Brain pericyte (primary cell): ENCODE measurements around the gene ZRANB1.
"Not testable (repeated sequence)": the region's sequence is repeated elsewhere in the genome, so short reads cannot be mapped to it uniquely, and the experiment has no call there.

ENCODE experiments used
- DNase-seq: peaks from one replicate; pipeline ENCODE4 v3.0.0-alpha.2; 2012; ENCODE audit warnings: low read depth, low spot score

The ZRANB1 gene

DNA sequence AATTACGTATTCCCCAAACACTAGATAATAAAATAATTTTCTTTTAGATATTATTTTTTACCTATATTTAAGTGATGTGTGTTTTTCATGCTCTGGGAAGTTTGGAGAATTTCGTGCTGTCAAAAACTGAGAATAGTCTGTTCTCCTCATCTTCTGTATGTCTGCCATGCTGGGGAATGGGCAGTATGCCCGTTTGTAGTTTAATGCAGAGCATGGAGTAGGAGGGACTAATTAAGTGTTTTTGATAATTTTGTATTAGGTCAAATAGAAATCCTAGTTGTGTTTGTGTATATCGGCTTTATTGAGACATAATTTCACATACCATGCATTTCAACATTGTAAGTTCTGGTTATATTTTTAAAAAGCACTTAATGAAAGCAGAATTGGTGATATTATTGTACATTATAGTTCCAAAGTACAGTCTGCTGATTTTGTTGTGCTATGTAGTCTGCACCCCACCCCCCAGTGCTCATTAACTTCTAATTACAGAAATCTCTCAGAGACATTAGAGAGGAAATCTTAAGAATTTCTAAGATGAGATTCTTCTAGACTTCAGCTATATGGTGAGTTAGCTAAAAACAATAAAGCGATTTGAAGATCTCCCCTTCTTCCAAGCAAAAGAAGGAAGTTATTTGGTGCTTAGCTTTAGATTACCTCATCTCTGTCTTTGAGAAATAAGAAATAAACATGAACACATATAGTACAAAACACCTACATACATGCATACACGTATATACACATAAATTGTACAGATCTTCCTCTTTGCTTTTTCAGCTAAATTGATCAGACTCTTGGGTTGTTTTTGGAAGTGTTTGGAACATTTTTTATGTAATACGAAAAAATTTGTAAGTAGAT, 22.2 kb downstream of the ZRANB1 start:
- DNase-seq, result no peak

DNA sequence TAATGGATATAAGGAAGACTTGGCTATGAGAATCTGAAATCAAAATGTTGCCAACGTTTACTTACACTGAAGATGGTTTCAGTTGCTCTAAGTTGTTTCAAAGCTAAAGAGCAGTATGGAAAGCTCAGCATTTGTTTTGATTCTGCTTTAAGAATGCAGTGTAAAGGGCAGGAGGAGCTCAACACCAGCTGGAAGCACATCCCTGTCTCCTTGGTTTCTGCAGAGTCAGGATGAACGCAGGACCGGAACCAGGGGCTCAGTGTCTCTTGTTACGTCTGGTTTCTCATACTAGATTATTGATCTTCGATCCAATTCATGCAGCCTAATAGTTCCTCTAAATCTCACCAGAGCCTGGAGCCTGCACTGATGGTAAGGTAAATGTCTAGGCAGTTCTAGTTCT, 24.1 kb downstream of the ZRANB1 start:
- DNase-seq, result no peak

DNA sequence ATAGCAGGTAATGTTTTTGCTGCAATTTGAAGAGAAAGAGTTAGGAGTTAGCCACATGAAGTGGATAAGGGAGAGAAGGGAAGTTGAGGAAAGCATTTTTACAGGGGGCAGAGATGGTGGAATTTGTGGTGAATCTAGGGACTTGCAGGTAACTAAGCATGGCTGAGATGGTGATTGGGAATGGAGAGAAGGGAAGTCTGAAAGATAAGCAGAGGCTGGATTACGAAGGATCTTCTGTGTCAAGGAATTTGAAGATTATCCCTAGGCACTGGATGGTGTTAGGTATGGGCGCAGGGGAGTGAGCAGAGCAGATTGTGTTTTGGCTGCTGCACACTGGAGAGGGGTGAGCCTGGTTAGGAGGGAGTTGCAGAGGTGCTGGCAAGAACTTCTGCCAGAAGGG, 25.3 kb downstream of the ZRANB1 start:
- no peak for DNase-seq

DNA sequence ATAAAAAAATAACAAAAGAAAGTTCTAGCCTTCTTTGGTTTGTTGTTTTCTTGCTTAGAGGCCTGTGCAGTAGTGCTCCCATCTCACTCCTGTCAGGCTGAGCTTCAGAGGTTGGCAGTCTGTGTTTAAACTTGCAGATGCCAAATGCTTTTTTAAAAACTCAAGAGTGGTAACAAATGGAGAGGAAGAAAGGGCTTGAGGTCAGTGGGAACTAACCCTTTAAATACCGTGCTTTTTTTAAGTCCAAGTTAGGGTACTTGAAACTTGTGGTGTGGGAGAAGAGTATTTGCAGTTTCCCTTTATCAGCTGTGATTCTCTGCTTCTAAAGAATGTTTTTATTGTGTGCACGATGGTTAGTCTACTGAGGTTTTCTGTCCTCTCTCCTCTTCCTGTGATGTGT, 29.4 kb downstream of the ZRANB1 start:
- no peak for DNase-seq

DNA sequence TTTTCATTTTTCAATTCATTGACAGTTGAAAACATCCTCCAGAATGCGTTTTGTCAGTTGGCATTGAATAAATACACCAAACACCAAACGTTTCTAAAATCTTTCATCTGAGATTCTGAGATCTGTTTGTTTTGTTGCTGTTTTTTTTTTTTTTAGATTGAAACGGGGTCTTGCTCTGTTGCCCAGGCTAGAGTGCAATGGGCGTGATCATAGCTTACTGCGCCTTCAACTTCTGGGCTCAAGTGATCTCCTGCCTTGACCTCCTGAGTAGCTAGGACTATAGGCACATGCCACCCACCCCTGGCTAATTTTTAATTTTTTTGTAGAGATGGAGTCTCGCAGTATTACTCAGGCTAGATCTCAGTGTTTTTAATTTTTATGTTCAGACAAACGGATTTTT, 30.7 kb downstream of the ZRANB1 start:
- DNase-seq, result no peak

DNA sequence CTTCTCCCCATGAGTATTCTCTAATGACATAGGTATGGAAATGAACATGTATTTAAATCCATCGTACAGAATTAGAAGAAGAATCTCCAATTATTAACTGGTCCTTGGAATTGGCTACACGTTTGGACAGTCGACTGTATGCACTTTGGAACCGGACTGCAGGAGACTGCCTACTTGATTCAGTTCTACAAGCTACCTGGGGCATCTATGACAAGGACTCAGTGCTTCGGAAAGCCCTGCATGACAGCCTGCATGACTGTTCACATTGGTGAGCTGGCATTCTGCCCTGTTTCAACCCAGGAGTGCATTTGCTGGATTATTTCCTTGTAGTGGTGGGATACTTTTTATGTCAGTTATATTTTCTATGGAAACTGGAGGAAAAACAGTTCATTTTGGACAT, 32.2 kb downstream of the ZRANB1 start:
- no peak for DNase-seq

DNA sequence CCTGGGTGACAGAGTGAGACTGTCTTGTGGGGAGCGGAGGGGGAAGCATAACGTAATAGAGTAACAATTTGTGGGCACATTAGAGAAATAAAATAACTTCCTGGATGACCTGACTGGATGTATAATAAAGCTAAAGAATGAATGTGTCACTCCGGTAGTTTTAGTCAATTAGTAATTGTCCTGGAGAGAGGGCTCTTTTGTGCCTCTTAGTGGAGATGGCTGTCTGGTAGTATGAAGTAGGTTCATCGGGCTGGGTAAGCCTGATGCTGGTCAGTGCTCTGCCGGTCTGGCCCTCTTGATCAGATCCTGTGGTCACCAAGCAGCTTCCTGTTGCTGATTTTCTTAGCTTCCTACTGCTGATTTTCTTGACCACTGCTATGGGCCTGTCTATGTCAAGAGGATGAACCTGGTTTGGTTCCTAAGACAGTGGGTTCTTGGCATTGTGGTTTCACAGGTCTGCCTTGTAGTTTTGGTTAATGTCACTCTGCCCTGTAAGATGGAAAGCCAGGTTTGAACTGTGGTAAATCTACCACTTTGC, 34.1 kb downstream of the ZRANB1 start:
- DNase-seq, result no peak

DNA sequence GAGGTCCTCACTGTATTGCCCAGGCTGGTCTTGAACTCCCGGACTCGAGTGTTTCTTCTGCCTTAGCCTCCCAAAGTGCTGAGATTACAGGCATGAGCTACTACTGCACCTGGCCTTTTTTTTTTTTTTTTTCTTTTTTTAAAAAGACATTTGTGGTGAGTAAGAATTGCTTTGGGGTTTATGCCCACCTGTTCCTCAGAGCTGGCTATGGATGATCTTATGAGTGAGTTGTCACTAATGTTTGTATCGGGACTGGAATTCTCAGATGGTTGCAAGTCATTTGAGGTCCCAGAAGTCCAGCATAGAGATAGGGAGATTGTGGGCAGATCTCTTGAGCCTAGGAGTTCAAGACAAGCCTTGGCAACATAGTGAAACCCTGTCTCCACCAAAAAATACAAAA, 35.2 kb downstream of the ZRANB1 start:
- DNase-seq, result no peak

DNA sequence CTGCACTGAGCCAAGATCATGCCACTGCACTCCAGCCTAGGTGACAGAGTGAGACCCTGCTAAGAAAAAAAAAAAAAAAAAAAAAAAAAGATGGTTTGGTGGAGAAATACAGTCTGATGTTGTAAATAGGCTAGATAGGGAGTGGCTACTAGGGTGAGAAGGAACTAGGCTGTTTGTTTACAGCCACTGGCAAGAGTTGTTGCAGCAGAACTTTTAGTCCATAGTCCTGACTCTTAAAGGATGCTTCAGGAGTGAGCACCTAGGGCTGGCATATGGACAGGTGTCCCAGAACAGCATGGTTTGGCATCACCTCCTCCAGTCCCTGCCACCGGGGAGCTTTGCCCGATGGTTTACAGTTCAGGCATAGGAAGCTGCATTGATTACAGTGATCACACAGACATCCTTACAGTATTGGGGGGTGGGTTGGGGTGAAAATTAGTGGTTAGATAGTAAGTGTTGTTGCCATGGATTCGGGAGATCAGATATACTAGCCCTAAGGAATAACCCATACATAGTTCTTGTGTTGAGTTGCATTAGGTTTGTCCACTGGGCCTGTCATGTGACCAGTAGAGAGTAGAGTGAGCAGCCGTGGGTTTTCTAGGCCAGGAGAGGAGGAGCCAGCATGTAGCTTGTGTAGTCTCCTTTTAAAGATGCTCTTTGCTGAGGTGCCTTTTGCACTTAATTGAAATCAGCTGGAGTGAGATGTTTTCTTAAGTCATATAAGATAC, 35.9 kb downstream of the ZRANB1 start:
- DNase-seq, result no peak

DNA sequence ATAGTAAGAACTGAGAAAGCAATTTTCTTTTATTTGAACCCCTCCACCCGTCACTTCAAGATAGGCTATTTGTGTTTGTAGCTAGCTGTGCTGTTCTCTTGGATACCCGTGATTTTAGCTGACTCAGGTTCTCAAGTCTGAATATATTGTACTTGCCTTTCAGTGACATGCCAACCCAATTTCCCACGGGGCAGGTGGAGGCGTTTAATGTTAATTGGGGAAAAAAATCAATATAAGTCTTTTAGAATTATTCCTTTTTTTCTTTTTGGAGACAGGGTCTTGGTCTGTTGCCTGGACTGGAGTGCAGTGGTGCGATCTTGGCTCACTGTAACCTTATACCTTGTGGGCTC, 36.4 kb downstream of the ZRANB1 start:
- no peak for DNase-seq

DNA sequence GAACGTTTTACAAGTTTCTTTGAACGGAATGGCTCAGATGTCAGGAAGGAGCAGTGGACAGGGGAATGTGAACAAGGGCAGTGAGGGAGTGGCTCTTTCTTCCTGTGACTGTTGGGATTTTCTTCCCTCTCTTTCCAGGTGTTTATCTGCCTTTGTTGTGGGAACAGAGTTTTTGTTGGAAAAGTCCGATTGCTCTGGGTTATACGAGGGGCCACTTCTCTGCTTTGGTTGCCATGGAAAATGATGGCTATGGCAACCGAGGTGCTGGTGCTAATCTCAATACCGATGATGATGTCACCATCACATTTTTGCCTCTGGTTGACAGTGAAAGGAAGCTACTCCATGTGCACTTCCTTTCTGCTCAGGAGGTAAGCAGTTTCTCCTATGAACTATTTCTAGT, 41.4 kb downstream of the ZRANB1 start:
- no peak for DNase-seq

DNA sequence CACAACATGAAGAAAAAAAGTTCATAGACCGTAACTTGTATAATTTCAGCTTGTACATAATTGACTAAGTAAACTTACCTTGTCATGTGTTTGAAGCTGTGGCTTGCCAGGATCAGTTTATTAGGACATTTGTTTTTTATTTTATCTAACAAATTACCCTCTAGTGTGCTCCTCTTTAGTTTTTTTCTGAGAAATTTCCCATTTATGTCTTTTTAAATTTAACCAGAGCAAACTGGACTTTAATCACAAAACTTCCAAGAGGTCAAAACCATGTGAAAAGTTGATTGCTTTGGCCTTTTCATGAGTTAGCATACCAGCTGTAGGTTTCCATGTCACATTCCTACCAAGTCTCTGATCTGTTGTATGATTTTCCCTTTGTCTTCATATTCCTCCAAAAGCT, 42.5 kb downstream of the ZRANB1 start:
- DNase-seq, result no peak

DNA sequence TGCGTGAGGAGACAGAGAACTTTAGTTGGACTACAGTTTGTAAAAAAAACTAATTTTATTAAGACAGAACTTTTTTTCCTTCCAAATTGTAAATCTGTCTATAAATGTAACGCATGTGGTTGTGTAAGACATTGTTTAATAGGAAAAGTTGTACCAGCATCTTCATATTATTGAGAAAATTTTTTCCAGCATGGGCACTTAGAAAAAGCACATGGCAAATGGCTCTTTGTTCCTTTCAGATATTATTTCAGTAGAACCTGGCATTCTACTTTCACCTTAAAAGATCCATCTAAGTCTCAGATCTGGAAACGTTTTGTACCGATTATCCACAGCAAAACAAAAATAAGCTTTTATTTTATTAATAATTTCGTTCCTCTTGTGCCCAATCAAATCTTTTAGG, 43.2 kb downstream of the ZRANB1 start:
- DNase-seq, result no peak

DNA sequence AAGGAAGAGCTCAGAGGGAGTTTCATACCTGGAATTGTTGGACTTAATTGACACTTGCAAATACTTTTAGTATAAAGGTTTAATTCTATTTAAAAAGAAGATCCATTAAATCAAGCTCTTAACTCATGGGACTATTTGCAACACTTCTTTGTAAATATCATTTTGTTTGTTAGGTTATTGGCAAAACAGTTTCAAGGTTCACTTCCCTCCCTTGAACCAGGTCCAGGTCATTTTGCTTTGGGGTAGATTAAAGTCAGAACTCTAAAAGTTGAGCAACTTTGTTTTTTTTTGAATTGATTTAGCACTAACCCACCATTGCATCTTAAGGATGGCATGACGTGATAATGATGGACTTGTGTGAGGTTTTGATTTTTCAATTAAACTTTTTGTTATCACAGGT, 45.9 kb downstream of the ZRANB1 start:
- no peak for DNase-seq

DNA sequence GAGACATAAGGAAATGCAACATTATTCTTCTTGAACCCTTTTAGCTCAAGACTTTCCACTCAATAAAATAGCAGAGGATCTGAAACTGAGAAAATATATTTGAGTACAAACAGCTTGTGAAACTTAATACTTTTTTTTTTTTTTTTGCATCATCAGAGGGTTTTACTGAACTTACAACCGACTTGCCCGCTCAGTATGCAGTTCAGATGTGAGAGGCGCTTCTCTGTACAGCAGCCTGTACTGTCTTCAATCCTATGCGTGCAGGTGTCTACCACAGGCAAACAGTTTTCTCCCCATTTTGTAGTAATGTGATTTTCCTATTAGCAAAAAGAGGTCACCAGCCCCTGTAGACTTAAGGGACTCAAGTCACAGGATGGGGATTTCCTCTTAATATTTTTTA, 46.8 kb downstream of the ZRANB1 start:
- DNase-seq, result not testable (repeated sequence)

DNA sequence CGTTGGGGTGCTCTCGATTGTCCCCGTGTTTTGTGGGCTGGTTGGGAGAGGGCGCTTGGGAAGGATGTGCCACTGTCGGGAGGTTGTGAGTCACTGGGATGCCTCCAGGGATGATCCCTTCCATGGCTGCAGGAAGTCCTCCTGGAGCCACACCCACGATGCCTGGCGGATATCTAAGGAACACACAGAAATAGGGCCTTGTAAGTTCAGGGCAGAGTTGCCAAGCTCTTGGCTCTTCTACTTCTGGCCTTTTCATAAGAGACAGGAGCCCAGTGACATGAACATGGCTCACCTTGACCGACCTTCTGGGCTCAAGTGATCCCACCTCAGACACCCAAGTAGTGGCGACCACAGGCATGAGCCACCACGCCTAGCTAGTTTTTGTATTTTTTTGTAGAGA, 47.6 kb downstream of the ZRANB1 start:
- DNase-seq, result no peak

DNA sequence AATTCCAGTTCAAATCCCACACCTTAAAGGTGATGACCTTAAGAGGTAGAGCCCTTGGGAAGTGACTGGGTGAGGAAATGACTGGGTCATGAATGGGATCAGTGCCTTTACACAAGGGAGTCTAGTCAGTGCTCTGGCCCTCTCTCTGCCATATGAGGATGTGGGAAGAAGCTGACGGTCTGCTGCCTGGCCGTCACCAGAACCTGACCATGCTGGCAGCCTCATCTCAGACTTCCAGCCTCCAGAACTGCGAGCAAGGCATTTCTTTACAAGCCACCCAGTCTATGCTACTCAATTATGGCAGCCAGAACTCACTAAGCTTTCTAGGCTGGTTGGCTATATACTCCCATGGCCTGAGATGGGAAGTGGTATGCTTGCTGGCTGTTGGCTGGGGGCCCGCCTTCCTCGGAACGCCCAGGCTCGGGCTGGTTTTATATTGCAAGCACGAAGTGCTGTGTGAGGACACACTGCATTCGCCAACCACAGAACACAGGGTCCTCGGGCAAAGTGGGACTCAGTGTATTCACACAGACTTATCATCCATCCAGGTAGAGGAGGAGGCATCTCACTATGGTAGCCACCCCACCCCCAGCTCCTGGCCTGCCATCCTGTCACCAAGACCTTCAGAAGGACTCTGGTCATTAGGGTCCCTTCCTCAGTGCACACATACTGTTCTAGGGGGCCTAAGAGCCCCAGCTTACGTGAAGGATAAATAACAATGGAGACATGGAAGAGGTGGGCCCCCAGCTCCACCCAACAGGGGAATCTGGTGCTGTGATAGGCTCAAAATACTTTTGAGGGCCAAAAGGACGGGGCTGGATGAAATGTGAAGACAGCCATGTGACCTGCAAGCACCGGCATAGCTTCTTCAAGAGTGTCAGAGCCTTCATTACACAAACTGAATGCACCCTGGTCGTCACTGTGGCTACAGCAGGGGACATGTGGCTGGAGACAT, 49.0 kb downstream of the ZRANB1 start:
- DNase-seq, result no peak

DNA sequence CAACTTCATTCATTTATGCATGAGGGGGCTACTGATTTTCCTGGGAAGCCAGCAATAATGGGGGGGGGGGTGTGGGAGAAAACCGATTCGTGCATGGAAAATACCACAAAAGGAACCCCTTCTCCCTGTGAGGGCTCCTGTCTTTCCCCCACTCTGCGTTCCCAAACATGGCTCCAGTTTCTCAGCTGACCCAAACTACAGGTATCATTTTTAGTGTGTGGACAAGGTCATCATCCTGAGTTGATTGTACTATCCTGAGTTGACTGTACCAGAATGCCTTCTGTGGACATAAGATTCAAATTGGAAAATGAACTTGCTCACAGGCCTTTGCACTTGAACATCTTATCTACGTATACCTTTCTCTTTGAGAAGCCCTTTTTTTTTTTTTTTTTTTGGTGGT, 49.9 kb downstream of the ZRANB1 start:
- no peak for DNase-seq

DNA sequence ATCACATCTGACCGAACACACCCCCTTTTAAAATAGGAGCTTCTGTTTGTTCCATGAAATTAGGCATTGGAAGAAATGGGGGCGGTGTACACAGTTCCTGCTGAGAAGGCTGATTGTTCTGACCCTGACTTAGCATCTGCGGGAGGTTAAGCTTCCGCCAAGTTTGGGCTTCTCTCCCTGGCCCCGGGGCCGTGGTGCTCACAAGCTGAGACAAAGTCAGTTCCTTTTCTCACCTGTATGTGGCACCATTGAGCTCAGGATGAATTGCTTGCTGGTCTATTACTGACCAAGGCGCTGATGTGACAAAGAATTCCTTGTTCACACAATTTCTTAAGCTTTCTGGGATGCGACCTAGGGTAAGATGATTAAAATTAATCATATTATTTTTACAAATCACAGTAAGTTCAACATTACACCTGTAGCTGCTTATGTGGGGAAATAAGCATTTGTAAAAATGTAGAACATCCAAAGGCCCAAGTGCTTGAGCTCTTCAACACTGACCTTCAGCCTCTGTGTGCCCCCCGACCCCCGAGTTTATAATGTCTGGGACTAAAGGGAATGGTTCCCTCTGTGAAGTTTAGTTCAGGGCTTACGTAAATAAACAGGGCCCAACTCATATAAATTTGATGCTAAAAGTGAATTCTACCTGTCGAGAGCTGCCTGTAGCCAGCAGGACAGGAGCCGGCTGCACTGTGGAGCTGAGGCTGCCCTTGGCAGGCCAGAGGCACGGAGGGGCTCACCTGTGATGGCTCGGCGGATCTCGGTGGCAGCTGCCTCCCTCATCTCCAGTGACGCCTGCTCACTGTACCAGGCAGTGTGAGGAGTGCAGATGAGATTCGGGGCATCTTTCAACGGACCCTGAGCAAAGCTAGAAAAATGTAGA, 50.8 kb downstream of the ZRANB1 start:
- DNase-seq, result no peak

DNA sequence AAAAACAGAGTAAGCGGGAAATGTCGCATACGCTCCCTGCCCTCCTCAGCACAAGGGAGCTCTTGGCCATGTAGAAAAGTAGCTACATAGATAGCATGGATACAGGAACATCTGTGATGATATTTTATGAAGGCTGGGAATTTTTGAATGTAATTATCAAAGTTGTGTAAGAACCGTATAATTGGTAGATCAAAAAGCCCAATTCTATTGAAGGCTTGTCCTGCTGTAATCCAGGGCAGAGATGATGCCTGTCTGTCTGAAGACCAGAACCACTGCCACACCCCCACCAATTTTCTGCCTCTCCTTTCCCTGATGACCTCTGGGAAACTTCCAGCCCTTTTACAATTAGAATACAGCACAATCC, 51.4 kb downstream of the ZRANB1 start:
- DNase-seq, result no peak
